HG03108 (cell line): ENCODE measurements around the gene TRABD2A.

Experiments
- ATAC-seq: cut with Tn5 transposase; IDR thresholded peaks from one replicate; pipeline ENCODE4 v1.9.1; 2021; ENCODE audit warnings: moderate library complexity; ENCODE audit not compliant: unreplicated experiment

Gene TRABD2A

GRCh38 chr2:84905181-84906107 is 24.6 kb upstream of the TRABD2A start, which contains the start of gene TMSB10:
TSS of gene TMSB10 (plus strand) at chr2:84905656.
- peak; percentile 58 for ATAC-seq

GRCh38 chr2:84904717-84905174 is 23.9 kb upstream of the TRABD2A start:
- ATAC-seq: no peak

- ATAC-seq: no peak
Measured at GRCh38 chr2:84904151-84904550, 23.3 kb upstream of the TRABD2A start.

- ATAC-seq: no peak
Measured at GRCh38 chr2:84902526-84902925, 21.6 kb upstream of the TRABD2A start.

- ATAC-seq: no peak
Measured at GRCh38 chr2:84901593-84902120, 20.8 kb upstream of the TRABD2A start.

- ATAC-seq: no peak
Measured at GRCh38 chr2:84900971-84901370, 20.1 kb upstream of the TRABD2A start.

- no peak for ATAC-seq
Measured at GRCh38 chr2:84899304-84900204, 18.7 kb upstream of the TRABD2A start.

- no peak for ATAC-seq
Measured at GRCh38 chr2:84897773-84898172, 16.9 kb upstream of the TRABD2A start.

GRCh38 chr2:84896567-84896966 is 15.7 kb upstream of the TRABD2A start:
- no peak for ATAC-seq

GRCh38 chr2:84894758-84895520 is 14.1 kb upstream of the TRABD2A start:
- peak; percentile 31 for ATAC-seq

GRCh38 chr2:84894131-84894586 is 13.3 kb upstream of the TRABD2A start:
- no peak for ATAC-seq

GRCh38 chr2:84891355-84892010 is 10.6 kb upstream of the TRABD2A start:
- ATAC-seq: no peak

GRCh38 chr2:84889332-84889731 is 8.4 kb upstream of the TRABD2A start:
- no peak for ATAC-seq

- ATAC-seq: peak; percentile 90
Measured at GRCh38 chr2:84888401-84889276, 7.8 kb upstream of the TRABD2A start.

GRCh38 chr2:84886791-84887190 is 5.9 kb upstream of the TRABD2A start:
- ATAC-seq: no peak

- no peak for ATAC-seq
Measured at GRCh38 chr2:84885111-84885510, 4.2 kb upstream of the TRABD2A start.

GRCh38 chr2:84884449-84884848 is 3.6 kb upstream of the TRABD2A start:
- no peak for ATAC-seq

GRCh38 chr2:84882775-84883550 is 2.1 kb upstream of the TRABD2A start:
- ATAC-seq: no peak
